Keratinocyte (primary cell): ENCODE measurements around the gene ACTA2. TPM values are rescaled to one million over a fixed set of nuclear protein-coding genes. Genes with fewer than 3 reads are reported as not detected.

ENCODE experiments used
- DNase-seq: peaks from one replicate; pipeline ENCODE4 v3.0.0-alpha.2; 2011; ENCODE audit warnings: low read depth, missing footprints, low spot score
- FAIRE-seq: peaks from 2 replicates; lab custom pipeline; 2011; peaks lifted over from hg19 to GRCh38; lab: Jason Lieb, UNC
- H2AFZ ChIP-seq: 2 replicates; pipeline ENCODE4 v1.6.0; 2012; ENCODE audit warnings: low read length, control low read depth, inconsistent platforms; ENCODE audit not compliant: control insufficient read depth
- H3K27ac ChIP-seq: 2 replicates; pipeline ENCODE4 v1.5.1; 2011; ENCODE audit warnings: low read length; ENCODE audit not compliant: control insufficient read depth, insufficient read depth
- H3K27me3 ChIP-seq: 3 replicates; pipeline ENCODE4 v1.6.0; 2011; ENCODE audit warnings: low read length; ENCODE audit not compliant: control insufficient read depth, insufficient read depth; ENCODE audit errors: extremely low read depth
- H3K36me3 ChIP-seq, 2 experiments: 2 replicates in 1 of 2; 3 replicates in 1 of 2; pipeline ENCODE4 v1.5.1; 2011; ENCODE audit warnings: low read length in 2 of 2, mild to moderate bottlenecking in 1 of 2; ENCODE audit not compliant: control insufficient read depth in 2 of 2, insufficient read depth in 2 of 2; ENCODE audit errors: extremely low read depth in 1 of 2
- H3K4me1 ChIP-seq: 3 replicates; pipeline ENCODE4 v1.5.1; 2011; ENCODE audit warnings: low read length; ENCODE audit not compliant: control insufficient read depth, insufficient read depth; ENCODE audit errors: extremely low read depth
- H3K4me2 ChIP-seq: 3 replicates; pipeline ENCODE4 v1.6.0; 2011; ENCODE audit warnings: low read depth, low read length; ENCODE audit not compliant: control insufficient read depth, insufficient read depth; ENCODE audit errors: extremely low read depth
- H3K4me3 ChIP-seq, 3 experiments: fragments of 200-600 bp in 1 of 3; sonication (generic) in 1 of 3; 2 replicates in 2 of 3; 3 replicates in 1 of 3; pipeline ENCODE4 v1.5.1; 2011 to 2016; ENCODE audit warnings: low read length in 3 of 3, mild to moderate bottlenecking in 3 of 3, control low read depth in 2 of 3, inconsistent platforms in 1 of 3, low read depth in 1 of 3, mixed read lengths in 1 of 3, mixed run types in 1 of 3, moderate library complexity in 1 of 3; ENCODE audit not compliant: control insufficient read depth in 2 of 3, insufficient read depth in 2 of 3; ENCODE audit errors: extremely low read depth in 1 of 3
- H3K79me2 ChIP-seq: 2 replicates; pipeline ENCODE4 v1.6.0; 2012; ENCODE audit warnings: low read length; ENCODE audit not compliant: control insufficient read depth, insufficient read depth
- H3K9ac ChIP-seq: 3 replicates; pipeline ENCODE4 v1.6.0; 2011; ENCODE audit warnings: low read length; ENCODE audit not compliant: control insufficient read depth, insufficient read depth; ENCODE audit errors: extremely low read depth
- H3K9me1 ChIP-seq: 3 replicates; pipeline ENCODE4 v1.6.0; 2011; ENCODE audit warnings: low read length; ENCODE audit not compliant: control insufficient read depth, insufficient read depth; ENCODE audit errors: extremely low read depth
- H3K9me3 ChIP-seq: 2 replicates; pipeline ENCODE4 v1.5.1; 2012; ENCODE audit warnings: low read depth, low read length; ENCODE audit not compliant: control insufficient read depth
- H4K20me1 ChIP-seq: 3 replicates; pipeline ENCODE4 v1.6.0; 2011; ENCODE audit warnings: low read length; ENCODE audit not compliant: control insufficient read depth, insufficient read depth; ENCODE audit errors: extremely low read depth
- CTCF ChIP-seq, 3 experiments: IDR thresholded peaks in 1 of 3; conservative IDR thresholded peaks in 1 of 3; optimal IDR thresholded peaks in 1 of 3; 2 replicates in 2 of 3; 3 replicates in 1 of 3; pipeline versions ENCODE3 to v1.5.1; 2011; ENCODE audit warnings: low read length in 3 of 3, mild to moderate bottlenecking in 3 of 3, moderate library complexity in 2 of 3, control low read depth in 1 of 3, inconsistent platforms in 1 of 3; ENCODE audit not compliant: insufficient read depth in 2 of 3; ENCODE audit errors: extremely low read depth in 1 of 3
- EZH2 ChIP-seq: IDR thresholded peaks from one replicate; pipeline ENCODE4 v1.6.1; 2012; ENCODE audit warnings: inconsistent platforms, mild to moderate bottlenecking, low read length, moderate library complexity
- dilution Hi-C: fragments of 300-500 bp; cut with MboI; formaldehyde crosslinking; loops from one replicate; pipeline ENCODE4 v1.7.0; 2020; ENCODE audit warnings: low sequenced_read_pairs; ENCODE audit not compliant: extremely low pct_ligation_motif_present
- polyA plus RNA-seq, 5 experiments: library from polyadenylated mRNA; depleted of rRNA in 3 of 5; stranded (reverse) in 3 of 5; stranded (forward) in 1 of 5; unstranded in 1 of 5; fragments of >200 nt; gene quantifications; 1 replicate in 1 of 5; 2 replicates in 3 of 5; 3 replicates in 1 of 5; pipeline versions ENCODE4 v1.2.1 to v1.2.3, GENCODE V29; 2011 to 2012; ENCODE audit warnings: missing spikeins in 2 of 5, low read depth in 1 of 5, low replicate concordance in 1 of 5

ACTA2 gene
- polyA plus RNA-seq, 1 donor (not counting 4 experiments of a cell fraction or from before 2014, with no cell fraction given) = 3.7 TPM

- H3K4me3 ChIP-seq = no peak overlapping the region
These were observed 61.7 kb downstream of the ACTA2 start for GRCh38 chr10:88890681-88891381.

GRCh38 chr10:88889559-88890337 is 62.8 kb downstream of the ACTA2 start:
- Histone ChIP-seq H3K4me1 (peaks cover 13% of the 10 kb centered on the region), H3K9me3 (no peaks in the 10 kb centered on the region), H3K9me1 (no peaks in the 10 kb centered on the region), H4K20me1 (no peaks in the 10 kb centered on the region), H2AFZ (no peak overlapping the region), H3K79me2 (peaks cover 14% of the 10 kb centered on the region), H3K4me2 (no peak overlapping the region), H3K36me3 (peaks cover 0 to 3% of the 10 kb centered on the region in 2 experiments), H3K4me3 (no peak overlapping the region), H3K27ac (no peak overlapping the region), H3K9ac (no peak overlapping the region), H3K27me3 (no peaks in the 10 kb centered on the region)
- dilution Hi-C loops = no loop called here
- FAIRE-seq (no peak), DNase-seq (no peak)
- TF ChIP-seq CTCF (optimal IDR thresholded peaks at IDR 0.05 in 1 of 3, IDR thresholded peaks at IDR 0.05 in 1 of 3, conservative IDR thresholded peaks at IDR 0.05 in 1 of 3; ENCODE audit: extremely low read depth in 1 of 3, insufficient read depth in 2 of 3, low read length in 3 of 3) = no peak
- TF ChIP-seq EZH2 = no peak

More at GRCh38 chr10:88890681-88891381, 61.7 kb downstream of the ACTA2 start:
- H2AFZ ChIP-seq = no peak overlapping the region
- FAIRE-seq = no peak
- peaks cover 13% of the 10 kb centered on the region for H3K4me1 ChIP-seq
- H3K27ac ChIP-seq = no peak overlapping the region
- dilution Hi-C loops = no loop called here
- H3K27me3 ChIP-seq = no peaks in the 10 kb centered on the region
- peaks cover 9% of the 10 kb centered on the region for H3K79me2 ChIP-seq
- no peaks in the 10 kb centered on the region for H4K20me1 ChIP-seq
- H3K9ac ChIP-seq = no peak overlapping the region
- H3K9me3 ChIP-seq = no peaks in the 10 kb centered on the region
- H3K36me3 ChIP-seq = no peaks in the 10 kb centered on the region
- DNase-seq = no peak
- H3K4me2 ChIP-seq = no peak overlapping the region
- H3K9me1 ChIP-seq = no peaks in the 10 kb centered on the region
- TF ChIP-seq EZH2 = no peak
- no peak for TF ChIP-seq CTCF (optimal IDR thresholded peaks at IDR 0.05 in 1 of 3, IDR thresholded peaks at IDR 0.05 in 1 of 3, conservative IDR thresholded peaks at IDR 0.05 in 1 of 3; ENCODE audit: extremely low read depth in 1 of 3, insufficient read depth in 2 of 3, low read length in 3 of 3)
